ENCODE results near the gene MRPL52.

MRPL52 gene

GRCh38 chr14:22843123-22843925 lies 13.6 kb downstream of the MRPL52 start:
- DNase-seq (ENCODE audit: low read depth in 1 of 2, low spot score in 1 of 2): no peak
- Histone ChIP-seq H3K4me3 (replicated peaks; ENCODE audit: insufficient read depth, low read length) (no peak overlapping the region), H3K27me3 (ENCODE audit: insufficient read depth, poor library complexity, severe bottlenecking) (no peaks in the 10 kb centered on the region), H3K27ac (replicated peaks) (no peak overlapping the region)
- TF ChIP-seq CTCF (IDR thresholded peaks at IDR 0.05; ENCODE audit: insufficient read depth, low read length) (no peak), REST (IDR thresholded peaks at IDR 0.05; ENCODE audit: insufficient replicate concordance, low read depth) (no peak), SPI1 (IDR thresholded peaks at IDR 0.05; ENCODE audit: borderline replicate concordance, low read depth) (no peak), GABPA (IDR thresholded peaks at IDR 0.05; ENCODE audit: low read depth) (no peak), POLR2AphosphoS5 (IDR thresholded peaks at IDR 0.05; ENCODE audit: low read depth) (no peak)

GRCh38 chr14:22844221-22845102 lies 14.8 kb downstream of the MRPL52 start:
- no peaks in the 10 kb centered on the region for H3K27me3 ChIP-seq (ENCODE audit: insufficient read depth, poor library complexity, severe bottlenecking)
- no peak overlapping the region for H3K27ac ChIP-seq (replicated peaks)
- no peak for DNase-seq (ENCODE audit: low read depth in 1 of 2, low spot score in 1 of 2)
- TF ChIP-seq POLR2AphosphoS5 (IDR thresholded peaks at IDR 0.05; ENCODE audit: low read depth) (no peak), REST (IDR thresholded peaks at IDR 0.05; ENCODE audit: insufficient replicate concordance, low read depth) (no peak), GABPA (IDR thresholded peaks at IDR 0.05; ENCODE audit: low read depth) (no peak), SPI1 (IDR thresholded peaks at IDR 0.05; ENCODE audit: borderline replicate concordance, low read depth) (no peak)
- H3K4me3 ChIP-seq (replicated peaks; ENCODE audit: insufficient read depth, low read length): no peak overlapping the region

- no peak overlapping the region for H3K27ac ChIP-seq (replicated peaks)
These were observed 15.4 kb downstream of the MRPL52 start for GRCh38 chr14:22845103-22845394.

More at GRCh38 chr14:22845103-22845394, 15.4 kb downstream of the MRPL52 start:
- DNase-seq (ENCODE audit: low read depth in 1 of 2, low spot score in 1 of 2): no peak
- no peak for TF ChIP-seq SPI1 (IDR thresholded peaks at IDR 0.05; ENCODE audit: borderline replicate concordance, low read depth)
- TF ChIP-seq CTCF (IDR thresholded peaks at IDR 0.05; ENCODE audit: insufficient read depth, low read length): no peak
- no peak for TF ChIP-seq REST (IDR thresholded peaks at IDR 0.05; ENCODE audit: insufficient replicate concordance, low read depth)
- no peak for TF ChIP-seq GABPA (IDR thresholded peaks at IDR 0.05; ENCODE audit: low read depth)
- TF ChIP-seq POLR2AphosphoS5 (IDR thresholded peaks at IDR 0.05; ENCODE audit: low read depth): no peak
- Histone ChIP-seq H3K4me3 (replicated peaks; ENCODE audit: insufficient read depth, low read length) (no peak overlapping the region), H3K27me3 (ENCODE audit: insufficient read depth, poor library complexity, severe bottlenecking) (no peaks in the 10 kb centered on the region)
